ENCODE data around the gene RIMKLB.

Gene RIMKLB

GRCh38 chr12:8829621-8830020, 131.8 kb downstream of the RIMKLB start:
- H3K27me3 Mint-ChIP-seq, result peaks cover 5% of the 10 kb centered on the region
- no peaks in the 10 kb centered on the region for H3K36me3 Mint-ChIP-seq
- H3K4me3 Mint-ChIP-seq, result no peak overlapping the region
- H3K27ac Mint-ChIP-seq, result no peak overlapping the region
- H3K4me1 Mint-ChIP-seq (ENCODE audit: low read depth), result no peaks in the 10 kb centered on the region
- no peaks in the 10 kb centered on the region for H3K9me3 Mint-ChIP-seq (ENCODE audit: low read depth)

GRCh38 chr12:8831116-8831515, 133.3 kb downstream of the RIMKLB start:
- peaks cover 7% of the 10 kb centered on the region for H3K27me3 Mint-ChIP-seq
- H3K4me3 Mint-ChIP-seq, result no peak overlapping the region
- H3K27ac Mint-ChIP-seq, result no peak overlapping the region
- no peaks in the 10 kb centered on the region for H3K4me1 Mint-ChIP-seq (ENCODE audit: low read depth)
- no peaks in the 10 kb centered on the region for H3K9me3 Mint-ChIP-seq (ENCODE audit: low read depth)
- no peaks in the 10 kb centered on the region for H3K36me3 Mint-ChIP-seq

- Mint-ChIP-seq H3K27me3 (peaks cover 10% of the 10 kb centered on the region), H3K4me1 (ENCODE audit: low read depth) (no peaks in the 10 kb centered on the region), H3K4me3 (no peak overlapping the region), H3K9me3 (ENCODE audit: low read depth) (no peaks in the 10 kb centered on the region), H3K27ac (no peak overlapping the region), H3K36me3 (no peaks in the 10 kb centered on the region)
Observed at GRCh38 chr12:8832500-8832899, 134.7 kb downstream of the RIMKLB start.

Data from activated naive CD8-positive, alpha-beta T cell (primary cell).